Tibial nerve (tissue), 4 donors: Measurements from ENCODE around the gene HRH3. TPM values are rescaled to one million over a fixed set of nuclear protein-coding genes. Genes with fewer than 3 reads are reported as not detected.
A peak's percentile ranks its signal among the peaks of the same experiment; 100 is the strongest.

Experiments
- DNase-seq, 2 donors: peaks; one replicate each; pipeline ENCODE4 v3.0.0-alpha.2; 2019; ENCODE audit warnings: low spot score in 2 of 2
- H3K27ac ChIP-seq, 4 donors: fragments of 200-600 bp; sonication (generic) in 3 of 4; one replicate each; pipeline ENCODE4 v1.5.1; 2017 to 2019; ENCODE audit warnings: mild to moderate bottlenecking in 1 of 4
- H3K27me3 ChIP-seq, 2 donors: fragments of 200-600 bp; sonication (generic) in 1 of 2; one replicate each; pipeline versions ENCODE4 v1.5.1 to v1.6.0; 2017 to 2019
- H3K36me3 ChIP-seq, 3 donors: fragments of 200-600 bp; sonication (generic); one replicate each; pipeline ENCODE4 v1.5.1; 2018 to 2019
- H3K4me1 ChIP-seq, 4 donors: fragments of 200-600 bp; sonication (generic) in 3 of 4; one replicate each; pipeline ENCODE4 v1.5.1; 2017 to 2019
- H3K4me3 ChIP-seq, 4 donors: fragments of 200-600 bp; sonication (generic) in 3 of 4; one replicate each; pipeline ENCODE4 v1.5.1; 2017 to 2019; ENCODE audit warnings: mild to moderate bottlenecking in 1 of 4, moderate library complexity in 1 of 4
- H3K9me3 ChIP-seq, 4 donors: fragments of 200-600 bp; sonication (generic) in 3 of 4; one replicate each; pipeline ENCODE4 v1.5.1; 2017 to 2019
- CTCF ChIP-seq, 5 experiments: fragments of 200-600 bp in 3 of 5; fragments of 450-650 bp in 2 of 5; sonication (generic) in 3 of 5; IDR thresholded peaks; one replicate each; pipeline ENCODE4 v1.5.1; 2016 to 2019; ENCODE audit warnings: antibody characterized with exemption in 5 of 5, mild to moderate bottlenecking in 3 of 5, moderate library complexity in 2 of 5
- EP300 ChIP-seq, 2 donors: sonication (generic); formaldehyde crosslinking; IDR thresholded peaks; one replicate each; pipeline ENCODE4 v1.6.1; 2017; ENCODE audit warnings: antibody characterized with exemption in 2 of 2, mild to moderate bottlenecking in 1 of 2
- POLR2A ChIP-seq, 2 donors: fragments of 450-650 bp; IDR thresholded peaks; one replicate each; pipeline ENCODE4 v1.6.1; 2017; ENCODE audit warnings: antibody characterized with exemption in 2 of 2, mild to moderate bottlenecking in 2 of 2, moderate library complexity in 2 of 2
- WGBS, 2 donors: methylation state at CpG; one replicate each; pipeline ENCODE4 v1.1.5; 2018; 5-methylcytosine and 5-hydroxymethylcytosine counted together
- total RNA-seq, 4 donors: library from RNA; depleted of rRNA; stranded (reverse); fragments of >200 nt; gene quantifications; one replicate each; pipeline ENCODE4 v1.1.0, GENCODE V29; 2016

Gene HRH3
- total RNA-seq, 4 donors from 2014 or later, result not detected

GRCh38 chr20:62241506-62241905 is 21.4 kb upstream of the HRH3 start:
- H3K9me3 ChIP-seq, result no peaks in the 10 kb centered on the region
- TF ChIP-seq POLR2A (IDR thresholded peaks at IDR 0.05), result no peak
- no peak for TF ChIP-seq CTCF (IDR thresholded peaks at IDR 0.05)
- TF ChIP-seq EP300 (IDR thresholded peaks at IDR 0.05), result no peak
- H3K4me1 ChIP-seq, result peaks cover 0 to 37% (median 12%) of the 10 kb centered on the region in 4 donors
- no peak overlapping the region for H3K27ac ChIP-seq
- no peak overlapping the region for H3K4me3 ChIP-seq
- H3K27me3 ChIP-seq, result no peaks in the 10 kb centered on the region
- no peak for DNase-seq
- WGBS, 2 donors, result 83 to 90% methylated on average over 10 of the region's 10 CpGs
- peaks cover 0 to 32% (median 0%) of the 10 kb centered on the region in 3 donors for H3K36me3 ChIP-seq

- TF ChIP-seq CTCF (IDR thresholded peaks at IDR 0.05) (no peak), EP300 (IDR thresholded peaks at IDR 0.05) (no peak), POLR2A (IDR thresholded peaks at IDR 0.05) (no peak)
- Histone ChIP-seq H3K27me3 (no peaks in the 10 kb centered on the region), H3K36me3 (peaks cover 0 to 22% (median 0%) of the 10 kb centered on the region in 3 donors), H3K9me3 (no peaks in the 10 kb centered on the region), H3K27ac (no peak overlapping the region), H3K4me3 (no peak overlapping the region), H3K4me1 (peaks cover 0 to 35% (median 12%) of the 10 kb centered on the region in 4 donors)
- no peak for DNase-seq
- WGBS, 2 donors, result 86 to 89% methylated on average over 13 of the region's 13 CpGs
Measured at GRCh38 chr20:62240020-62240685, 20.1 kb upstream of the HRH3 start.

GRCh38 chr20:62239278-62239879 is 19.3 kb upstream of the HRH3 start:
- Histone ChIP-seq H3K4me3 (peak overlapping the region; percentile 69 to 97 (median 80)), H3K27ac (peak overlapping the region; percentile 82 to 91 (median 84)), H3K4me1 (peaks cover 0 to 35% (median 12%) of the 10 kb centered on the region in 4 donors), H3K36me3 (peaks cover 0 to 14% (median 0%) of the 10 kb centered on the region in 3 donors), H3K9me3 (no peaks in the 10 kb centered on the region), H3K27me3 (no peaks in the 10 kb centered on the region)
- 41 to 45% methylated on average over 20 to 21 of the region's 23 CpGs for WGBS, 2 donors
- DNase-seq, result no peak
- TF ChIP-seq EP300 (IDR thresholded peaks at IDR 0.05) (no peak), POLR2A (IDR thresholded peaks at IDR 0.05) (no peak), CTCF (IDR thresholded peaks at IDR 0.05) (no peak)

- WGBS, 2 donors, result 1 to 2% methylated on average over 22 to 24 of the region's 70 CpGs
- Histone ChIP-seq H3K4me1 (peaks cover 0 to 30% (median 12%) of the 10 kb centered on the region in 4 donors), H3K9me3 (no peaks in the 10 kb centered on the region), H3K36me3 (peaks cover 0 to 9% (median 0%) of the 10 kb centered on the region in 3 donors), H3K27ac (peak overlapping the region; percentile 82 to 91 (median 84)), H3K27me3 (peaks cover 0 to 1% of the 10 kb centered on the region in 2 donors), H3K4me3 (peak overlapping the region; percentile 69 to 97 (median 80))
- TF ChIP-seq EP300 (IDR thresholded peaks at IDR 0.05) (no peak), POLR2A (IDR thresholded peaks at IDR 0.05) (no peak), CTCF (IDR thresholded peaks at IDR 0.05) (no peak)
- DNase-seq, result no peak
Measured at GRCh38 chr20:62238569-62239277, 18.6 kb upstream of the HRH3 start.
